IPS DF 4.7 (cell line): Measurements from ENCODE around the gene BCL7A.
"Not testable (repeated sequence)": the region's sequence is repeated elsewhere in the genome, so short reads cannot be mapped to it uniquely, and the experiment has no call there.

ENCODE experiments used
- DNase-seq: peaks from one replicate; pipeline ENCODE4 v3.0.0-alpha.2; 2013; ENCODE audit warnings: low spot score; ENCODE audit errors: extremely low read depth

BCL7A gene

GRCh38 chr12:122093098-122093883 lies 71.6 kb downstream of the BCL7A start:
- no peak for DNase-seq

GRCh38 chr12:122094137-122094734 lies 72.6 kb downstream of the BCL7A start:
- no peak for DNase-seq

GRCh38 chr12:122094735-122095631 lies 73.3 kb downstream of the BCL7A start:
- DNase-seq, result no peak

GRCh38 chr12:122096014-122096413 lies 74.3 kb downstream of the BCL7A start:
- no peak for DNase-seq

GRCh38 chr12:122096591-122097149 lies 75.0 kb downstream of the BCL7A start:
- no peak for DNase-seq

GRCh38 chr12:122097584-122097926 lies 75.9 kb downstream of the BCL7A start:
- DNase-seq, result no peak

- no peak for DNase-seq
Measured at GRCh38 chr12:122097927-122098756, 76.5 kb downstream of the BCL7A start.

- DNase-seq, result no peak
Measured at GRCh38 chr12:122099280-122099749, 77.6 kb downstream of the BCL7A start.

- no peak for DNase-seq
Measured at GRCh38 chr12:122099856-122100255, 78.2 kb downstream of the BCL7A start.

GRCh38 chr12:122100568-122100967 lies 78.9 kb downstream of the BCL7A start:
- DNase-seq, result no peak

GRCh38 chr12:122102331-122102730 lies 80.6 kb downstream of the BCL7A start:
- DNase-seq, result no peak

GRCh38 chr12:122104844-122105243 lies 83.2 kb downstream of the BCL7A start:
- no peak for DNase-seq

- not testable (repeated sequence) for DNase-seq
Measured at GRCh38 chr12:122105496-122105895, 83.8 kb downstream of the BCL7A start.

GRCh38 chr12:122106843-122107242 lies 85.2 kb downstream of the BCL7A start:
- DNase-seq, result no peak

- no peak for DNase-seq
Measured at GRCh38 chr12:122107261-122107660, 85.6 kb downstream of the BCL7A start.

GRCh38 chr12:122111089-122111641 lies 89.5 kb downstream of the BCL7A start:
- no peak for DNase-seq
